Upper lobe of left lung (tissue), 6 donors: ENCODE data around the gene MRPS18A. TPM values are rescaled to one million over a fixed set of nuclear protein-coding genes. Genes with fewer than 3 reads are reported as not detected.

ENCODE experiments used
- ATAC-seq, 2 donors: fragments of 200-7000 bp; cut with Tn5 transposase; one replicate each; pipeline ENCODE4 v1.9.1; 2022; ENCODE audit warnings: mild to moderate bottlenecking in 2 of 2, moderate library complexity in 2 of 2; ENCODE audit not compliant: low FRiP score in 2 of 2
- DNase-seq, 2 donors: peaks; one replicate each; pipeline ENCODE4 v3.0.0-alpha.2; 2019 to 2020
- H3K27ac ChIP-seq, 4 donors: fragments of 200-600 bp; sonication (generic); one replicate each; pipeline ENCODE4 v1.5.1; 2016 to 2019
- H3K27me3 ChIP-seq, 4 donors: fragments of 200-600 bp; sonication (generic); one replicate each; pipeline ENCODE4 v1.5.1; 2017 to 2019
- H3K36me3 ChIP-seq, 4 donors: fragments of 200-600 bp; sonication (generic); one replicate each; pipeline ENCODE4 v1.5.1; 2016 to 2019
- H3K4me1 ChIP-seq, 4 donors: fragments of 200-600 bp; sonication (generic); one replicate each; pipeline ENCODE4 v1.5.1; 2018 to 2019
- H3K4me3 ChIP-seq, 4 donors: fragments of 200-600 bp; sonication (generic); one replicate each; pipeline ENCODE4 v1.5.1; 2017 to 2019; ENCODE audit warnings: mild to moderate bottlenecking in 2 of 4, moderate library complexity in 1 of 4
- H3K9me3 ChIP-seq, 4 donors: fragments of 200-600 bp; sonication (generic); one replicate each; pipeline ENCODE4 v1.5.1; 2018 to 2019
- EP300 ChIP-seq, 4 donors: sonication (generic); formaldehyde crosslinking; IDR thresholded peaks; one replicate each; pipeline ENCODE4 v1.5.1; 2017; ENCODE audit warnings: antibody characterized with exemption in 4 of 4, control low read depth in 2 of 4
- POLR2A ChIP-seq, 4 donors: fragments of 450-650 bp; IDR thresholded peaks; one replicate each; pipeline ENCODE4 v1.5.1; 2016 to 2017; ENCODE audit warnings: antibody characterized with exemption in 4 of 4, mild to moderate bottlenecking in 2 of 4
- POLR2AphosphoS5 ChIP-seq, 2 donors: sonication (generic); formaldehyde crosslinking; IDR thresholded peaks; one replicate each; pipeline ENCODE4 v1.5.1; 2017; ENCODE audit warnings: antibody characterized with exemption in 2 of 2
- WGBS, 2 donors: methylation state at CpG; one replicate each; pipeline ENCODE4 v1.1.5; 2017 to 2018; 5-methylcytosine and 5-hydroxymethylcytosine counted together
- total RNA-seq, 6 donors: library from RNA; depleted of rRNA in 4 of 6; stranded (reverse); fragments of >200 nt in 4 of 6; gene quantifications; one replicate each; pipeline versions ENCODE4 v1.1.0 to v1.2.1, GENCODE V29; 2016 to 2021
- TF ChIP-seq, protein P1 (sequence below), 6 experiments: fragments of 450-650 bp in 4 of 6; fragments of 200-600 bp in 2 of 6; sonication (generic) in 2 of 6; IDR thresholded peaks; one replicate each; pipeline ENCODE4 v1.5.1; 2016 to 2019; ENCODE audit warnings: antibody characterized with exemption in 6 of 6
- donor health status: DM: no; HTN: no; CAD: no; lungs with moderate emphysema.
- donor health status: DM: no; HTN: yes; CAD: no; lungs with severe emphysema.

The MRPS18A gene
- total RNA-seq, 6 donors from 2014 or later = 21.0 to 45.6 (median 33.4) TPM

DNA sequence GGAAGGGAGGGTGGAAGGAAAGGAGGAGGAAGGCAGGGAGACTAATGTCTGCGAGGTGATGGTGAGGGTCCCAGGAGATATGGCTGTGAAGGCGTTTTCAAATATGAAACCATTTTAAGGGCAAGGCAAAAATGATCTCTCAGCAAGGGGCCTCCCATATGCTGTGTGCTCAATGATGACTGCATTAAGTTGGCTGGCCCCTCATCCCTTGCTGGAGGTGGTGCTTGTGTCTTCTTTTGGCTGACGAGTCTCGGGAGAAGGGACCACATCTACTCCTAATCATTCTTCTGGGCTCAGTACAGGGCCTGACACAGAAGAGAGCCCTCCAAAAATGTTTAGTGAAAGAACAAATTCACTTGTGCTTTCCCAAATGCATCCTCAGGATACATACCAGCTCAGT, 23.0 kb upstream of the MRPS18A start:
- TF ChIP-seq POLR2AphosphoS5 (IDR thresholded peaks at IDR 0.05) (no peak), EP300 (IDR thresholded peaks at IDR 0.05) (no peak), POLR2A (IDR thresholded peaks at IDR 0.05) (no peak)
- TF ChIP-seq, protein P1, sequence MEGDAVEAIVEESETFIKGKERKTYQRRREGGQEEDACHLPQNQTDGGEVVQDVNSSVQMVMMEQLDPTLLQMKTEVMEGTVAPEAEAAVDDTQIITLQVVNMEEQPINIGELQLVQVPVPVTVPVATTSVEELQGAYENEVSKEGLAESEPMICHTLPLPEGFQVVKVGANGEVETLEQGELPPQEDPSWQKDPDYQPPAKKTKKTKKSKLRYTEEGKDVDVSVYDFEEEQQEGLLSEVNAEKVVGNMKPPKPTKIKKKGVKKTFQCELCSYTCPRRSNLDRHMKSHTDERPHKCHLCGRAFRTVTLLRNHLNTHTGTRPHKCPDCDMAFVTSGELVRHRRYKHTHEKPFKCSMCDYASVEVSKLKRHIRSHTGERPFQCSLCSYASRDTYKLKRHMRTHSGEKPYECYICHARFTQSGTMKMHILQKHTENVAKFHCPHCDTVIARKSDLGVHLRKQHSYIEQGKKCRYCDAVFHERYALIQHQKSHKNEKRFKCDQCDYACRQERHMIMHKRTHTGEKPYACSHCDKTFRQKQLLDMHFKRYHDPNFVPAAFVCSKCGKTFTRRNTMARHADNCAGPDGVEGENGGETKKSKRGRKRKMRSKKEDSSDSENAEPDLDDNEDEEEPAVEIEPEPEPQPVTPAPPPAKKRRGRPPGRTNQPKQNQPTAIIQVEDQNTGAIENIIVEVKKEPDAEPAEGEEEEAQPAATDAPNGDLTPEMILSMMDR (IDR thresholded peaks at IDR 0.05) = no peak
- Histone ChIP-seq H3K27ac (no peak overlapping the region), H3K4me1 (peaks cover 25 to 39% (median 31%) of the 10 kb centered on the region in 4 donors), H3K4me3 (no peak overlapping the region), H3K36me3 (no peaks in the 10 kb centered on the region), H3K9me3 (no peaks in the 10 kb centered on the region), H3K27me3 (no peaks in the 10 kb centered on the region)
- no peak for DNase-seq
- WGBS, 2 donors = 66 to 91% methylated on average over 2 to 4 of the region's 4 CpGs
- no peak for ATAC-seq

DNA sequence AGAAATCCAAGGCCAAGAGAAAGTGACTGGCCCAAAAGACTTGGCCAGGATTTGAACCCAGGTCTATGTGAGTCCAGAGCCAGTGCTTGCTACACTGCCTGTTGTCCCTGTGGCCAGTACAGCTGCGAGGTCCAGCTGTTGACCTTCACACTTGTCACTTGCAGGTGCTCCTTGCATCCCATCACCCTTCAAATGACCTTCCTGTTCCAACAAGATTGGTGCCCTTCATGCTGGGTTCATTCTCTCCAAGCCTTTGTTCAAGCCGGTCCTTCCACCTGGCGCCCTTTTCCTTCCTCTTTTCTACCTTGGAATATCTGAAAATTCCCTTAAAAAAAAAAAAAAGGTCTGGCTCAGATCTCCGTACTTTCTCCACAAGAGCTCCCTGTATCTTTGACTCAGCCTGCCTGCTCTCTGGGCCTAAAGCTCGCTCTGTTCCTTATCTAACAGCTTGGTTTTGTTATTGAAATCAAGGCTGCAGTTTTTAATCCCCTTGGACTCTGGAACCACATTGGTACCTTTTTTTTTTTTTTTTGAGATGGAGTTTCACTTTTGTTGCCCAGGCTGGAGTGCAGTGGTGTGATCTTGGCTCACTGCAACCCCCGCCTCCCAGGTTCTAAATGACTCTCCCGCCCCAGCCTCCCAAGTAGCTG, 22.2 kb upstream of the MRPS18A start:
- 80 to 83% methylated on average over 7 of the region's 7 CpGs for WGBS, 2 donors

DNA sequence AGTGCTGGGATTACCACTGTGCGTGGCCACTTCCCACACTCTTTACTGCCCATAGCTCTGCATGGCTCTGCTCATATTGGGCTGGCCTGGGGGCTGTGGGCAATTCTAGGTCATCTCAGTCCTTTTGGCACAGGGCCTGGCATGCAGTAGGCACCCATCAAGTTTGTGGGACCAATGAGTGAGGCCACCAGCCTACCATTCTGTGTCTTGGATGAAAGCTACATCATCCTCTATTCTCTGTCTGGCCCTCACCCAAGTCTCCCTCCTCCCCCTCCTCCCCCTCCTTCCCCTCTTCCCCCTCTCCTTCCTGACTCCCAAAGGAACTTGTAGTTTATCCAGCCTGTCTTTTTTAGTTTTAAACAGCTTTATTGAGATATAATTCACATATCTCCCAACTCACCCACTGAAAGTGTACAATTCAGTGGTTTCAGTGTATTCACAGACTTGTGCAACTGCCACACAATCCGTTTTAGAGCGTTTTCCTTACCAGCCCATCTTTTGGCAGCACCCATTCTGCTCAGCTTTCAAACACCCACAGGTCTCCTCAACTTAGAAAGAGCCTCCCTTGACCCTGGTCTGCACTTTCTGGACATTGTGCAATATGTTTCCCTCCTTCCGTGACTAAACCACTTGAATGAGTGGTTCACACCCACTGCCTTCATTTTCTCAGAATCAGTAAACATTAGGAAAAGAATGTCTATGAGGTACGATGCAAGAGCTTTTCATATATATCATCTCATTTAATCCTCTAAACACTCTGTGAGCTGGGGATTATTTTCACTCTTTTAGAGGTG, 21.5 kb upstream of the MRPS18A start:
- peak overlapping the region in 2 of 4 donors; percentile 44 to 47 for H3K27ac ChIP-seq
- no peaks in the 10 kb centered on the region for H3K9me3 ChIP-seq
- TF ChIP-seq EP300 (IDR thresholded peaks at IDR 0.05) (peak in 1 of 4 donors; percentile 88), POLR2AphosphoS5 (IDR thresholded peaks at IDR 0.05) (peak; percentile 21 to 76), POLR2A (IDR thresholded peaks at IDR 0.05) (no peak)
- TF ChIP-seq, protein P1 (IDR thresholded peaks at IDR 0.05) = no peak
- no peak overlapping the region for H3K4me3 ChIP-seq
- H3K27me3 ChIP-seq = no peaks in the 10 kb centered on the region
- peaks cover 25 to 48% (median 29%) of the 10 kb centered on the region in 4 donors for H3K4me1 ChIP-seq
- ATAC-seq (peak; percentile 67 to 88), DNase-seq (peak in 1 of 2 donors; percentile 40)
- 41 to 46% methylated on average over 5 of the region's 5 CpGs for WGBS, 2 donors
- H3K36me3 ChIP-seq = no peaks in the 10 kb centered on the region

More for the DNA sequence above, 22.2 kb upstream of the MRPS18A start:
- no peak for ATAC-seq
- peak in 1 of 2 donors; percentile 14 for DNase-seq
- TF ChIP-seq POLR2A (IDR thresholded peaks at IDR 0.05) (no peak), POLR2AphosphoS5 (IDR thresholded peaks at IDR 0.05) (peak in 1 of 2 donors; percentile 5)
- no peaks in the 10 kb centered on the region for H3K36me3 ChIP-seq
- H3K9me3 ChIP-seq = no peaks in the 10 kb centered on the region
- no peaks in the 10 kb centered on the region for H3K27me3 ChIP-seq
- H3K4me3 ChIP-seq = no peak overlapping the region
- peaks cover 25 to 43% (median 30%) of the 10 kb centered on the region in 4 donors for H3K4me1 ChIP-seq
- peak overlapping the region in 1 of 4 donors; percentile 47 for H3K27ac ChIP-seq

DNA sequence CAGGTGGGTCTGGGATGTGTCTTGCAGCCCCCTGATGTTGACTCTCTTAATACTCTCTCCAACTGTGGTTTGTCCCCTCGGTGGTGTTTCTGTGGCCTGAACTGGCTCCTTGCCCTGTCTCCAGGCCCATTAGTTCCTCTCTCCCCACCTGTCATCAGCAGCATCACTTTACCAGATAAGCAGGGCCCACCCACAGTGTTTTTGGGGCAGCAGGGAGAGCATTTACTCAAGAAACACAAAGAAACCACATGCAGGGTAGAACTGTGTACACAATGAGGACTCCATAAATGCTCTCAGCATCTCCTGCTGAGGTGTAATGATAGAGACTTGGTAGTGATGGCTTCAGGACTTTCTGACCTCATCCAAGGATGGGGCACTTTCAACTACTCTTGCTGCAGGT, 20.2 kb upstream of the MRPS18A start:
- ATAC-seq = no peak
- WGBS, 2 donors = 22 to 50% methylated on average over 1 of the region's 1 CpG
- peaks cover 34 to 60% (median 38%) of the 10 kb centered on the region in 4 donors for H3K4me1 ChIP-seq

DNA sequence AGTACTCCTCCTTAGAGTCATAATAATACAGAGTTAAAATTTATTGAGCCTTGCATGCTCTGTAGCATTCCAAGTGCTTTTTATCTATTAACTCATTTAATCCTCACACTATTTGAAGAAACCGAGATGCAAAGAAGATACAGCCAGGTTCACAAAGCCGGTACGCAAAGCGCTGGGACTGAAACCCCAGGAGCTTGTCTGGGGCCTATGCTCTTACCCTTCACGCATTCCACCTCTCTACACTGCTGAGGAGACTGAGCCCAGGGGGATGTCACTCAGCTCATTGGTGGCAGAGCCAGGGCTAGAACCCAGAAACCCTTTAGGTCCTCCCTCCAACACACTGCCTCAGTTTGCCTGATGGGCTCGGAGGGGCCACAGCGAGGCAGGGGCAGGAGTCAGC, 19.7 kb upstream of the MRPS18A start:
- no peaks in the 10 kb centered on the region for H3K9me3 ChIP-seq
- ATAC-seq (no peak), DNase-seq (no peak)
- TF ChIP-seq EP300 (IDR thresholded peaks at IDR 0.05) (no peak), POLR2AphosphoS5 (IDR thresholded peaks at IDR 0.05) (no peak), POLR2A (IDR thresholded peaks at IDR 0.05) (no peak)
- TF ChIP-seq, protein P1 (IDR thresholded peaks at IDR 0.05) = no peak
- no peaks in the 10 kb centered on the region for H3K36me3 ChIP-seq
- 95 to 97% methylated on average over 5 to 7 of the region's 7 CpGs for WGBS, 2 donors
- H3K27ac ChIP-seq = no peak overlapping the region
- H3K27me3 ChIP-seq = no peaks in the 10 kb centered on the region
- peaks cover 39 to 63% (median 42%) of the 10 kb centered on the region in 4 donors for H3K4me1 ChIP-seq
- no peak overlapping the region for H3K4me3 ChIP-seq

More for the DNA sequence above, 20.2 kb upstream of the MRPS18A start:
- H3K9me3 ChIP-seq = no peaks in the 10 kb centered on the region
- TF ChIP-seq EP300 (IDR thresholded peaks at IDR 0.05) (no peak), POLR2A (IDR thresholded peaks at IDR 0.05) (no peak)
- H3K27ac ChIP-seq = no peak overlapping the region
- H3K36me3 ChIP-seq = no peaks in the 10 kb centered on the region
- no peaks in the 10 kb centered on the region for H3K27me3 ChIP-seq
- no peak for DNase-seq
- no peak overlapping the region for H3K4me3 ChIP-seq
